Keratinocyte (primary cell): ENCODE measurements around the gene ZNF701. TPM values are rescaled to one million over a fixed set of nuclear protein-coding genes. Genes with fewer than 3 reads are reported as not detected.

Source experiments
- DNase-seq: peaks from one replicate; pipeline ENCODE4 v3.0.0-alpha.2; 2011; ENCODE audit warnings: low read depth, missing footprints, low spot score
- FAIRE-seq: peaks from 2 replicates; lab custom pipeline; 2011; peaks lifted over from hg19 to GRCh38; lab: Jason Lieb, UNC
- H2AFZ ChIP-seq: 2 replicates; pipeline ENCODE4 v1.6.0; 2012; ENCODE audit warnings: low read length, control low read depth, inconsistent platforms; ENCODE audit not compliant: control insufficient read depth
- H3K27ac ChIP-seq: 2 replicates; pipeline ENCODE4 v1.5.1; 2011; ENCODE audit warnings: low read length; ENCODE audit not compliant: control insufficient read depth, insufficient read depth
- H3K27me3 ChIP-seq: 3 replicates; pipeline ENCODE4 v1.6.0; 2011; ENCODE audit warnings: low read length; ENCODE audit not compliant: control insufficient read depth, insufficient read depth; ENCODE audit errors: extremely low read depth
- H3K36me3 ChIP-seq, 2 experiments: 2 replicates in 1 of 2; 3 replicates in 1 of 2; pipeline ENCODE4 v1.5.1; 2011; ENCODE audit warnings: low read length in 2 of 2, mild to moderate bottlenecking in 1 of 2; ENCODE audit not compliant: control insufficient read depth in 2 of 2, insufficient read depth in 2 of 2; ENCODE audit errors: extremely low read depth in 1 of 2
- H3K4me1 ChIP-seq: 3 replicates; pipeline ENCODE4 v1.5.1; 2011; ENCODE audit warnings: low read length; ENCODE audit not compliant: control insufficient read depth, insufficient read depth; ENCODE audit errors: extremely low read depth
- H3K4me2 ChIP-seq: 3 replicates; pipeline ENCODE4 v1.6.0; 2011; ENCODE audit warnings: low read depth, low read length; ENCODE audit not compliant: control insufficient read depth, insufficient read depth; ENCODE audit errors: extremely low read depth
- H3K4me3 ChIP-seq, 3 experiments: fragments of 200-600 bp in 1 of 3; sonication (generic) in 1 of 3; 2 replicates in 2 of 3; 3 replicates in 1 of 3; pipeline ENCODE4 v1.5.1; 2011 to 2016; ENCODE audit warnings: low read length in 3 of 3, mild to moderate bottlenecking in 3 of 3, control low read depth in 2 of 3, inconsistent platforms in 1 of 3, low read depth in 1 of 3, mixed read lengths in 1 of 3, mixed run types in 1 of 3, moderate library complexity in 1 of 3; ENCODE audit not compliant: control insufficient read depth in 2 of 3, insufficient read depth in 2 of 3; ENCODE audit errors: extremely low read depth in 1 of 3
- H3K79me2 ChIP-seq: 2 replicates; pipeline ENCODE4 v1.6.0; 2012; ENCODE audit warnings: low read length; ENCODE audit not compliant: control insufficient read depth, insufficient read depth
- H3K9ac ChIP-seq: 3 replicates; pipeline ENCODE4 v1.6.0; 2011; ENCODE audit warnings: low read length; ENCODE audit not compliant: control insufficient read depth, insufficient read depth; ENCODE audit errors: extremely low read depth
- H3K9me1 ChIP-seq: 3 replicates; pipeline ENCODE4 v1.6.0; 2011; ENCODE audit warnings: low read length; ENCODE audit not compliant: control insufficient read depth, insufficient read depth; ENCODE audit errors: extremely low read depth
- H3K9me3 ChIP-seq: 2 replicates; pipeline ENCODE4 v1.5.1; 2012; ENCODE audit warnings: low read depth, low read length; ENCODE audit not compliant: control insufficient read depth
- H4K20me1 ChIP-seq: 3 replicates; pipeline ENCODE4 v1.6.0; 2011; ENCODE audit warnings: low read length; ENCODE audit not compliant: control insufficient read depth, insufficient read depth; ENCODE audit errors: extremely low read depth
- CTCF ChIP-seq, 3 experiments: IDR thresholded peaks in 1 of 3; conservative IDR thresholded peaks in 1 of 3; optimal IDR thresholded peaks in 1 of 3; 2 replicates in 2 of 3; 3 replicates in 1 of 3; pipeline versions ENCODE3 to v1.5.1; 2011; ENCODE audit warnings: low read length in 3 of 3, mild to moderate bottlenecking in 3 of 3, moderate library complexity in 2 of 3, control low read depth in 1 of 3, inconsistent platforms in 1 of 3; ENCODE audit not compliant: insufficient read depth in 2 of 3; ENCODE audit errors: extremely low read depth in 1 of 3
- EZH2 ChIP-seq: IDR thresholded peaks from one replicate; pipeline ENCODE4 v1.6.1; 2012; ENCODE audit warnings: inconsistent platforms, mild to moderate bottlenecking, low read length, moderate library complexity
- dilution Hi-C: fragments of 300-500 bp; cut with MboI; formaldehyde crosslinking; loops from one replicate; pipeline ENCODE4 v1.7.0; 2020; ENCODE audit warnings: low sequenced_read_pairs; ENCODE audit not compliant: extremely low pct_ligation_motif_present
- polyA plus RNA-seq, 5 experiments: library from polyadenylated mRNA; depleted of rRNA in 3 of 5; stranded (reverse) in 3 of 5; stranded (forward) in 1 of 5; unstranded in 1 of 5; fragments of >200 nt; gene quantifications; 1 replicate in 1 of 5; 2 replicates in 3 of 5; 3 replicates in 1 of 5; pipeline versions ENCODE4 v1.2.1 to v1.2.3, GENCODE V29; 2011 to 2012; ENCODE audit warnings: missing spikeins in 2 of 5, low read depth in 1 of 5, low replicate concordance in 1 of 5

ZNF701 gene
- polyA plus RNA-seq, 1 donor (not counting 4 experiments of a cell fraction or from before 2014, with no cell fraction given) = 7.2 TPM

- H3K27me3 ChIP-seq = no peaks in the 10 kb centered on the region
- H3K27ac ChIP-seq = peak overlapping the region; percentile 81
- peak overlapping the region; percentile 86 for H2AFZ ChIP-seq
- dilution Hi-C loops = no loop called here
- H3K36me3 ChIP-seq = peaks cover 1 to 2% of the 10 kb centered on the region in 2 experiments
- H4K20me1 ChIP-seq = no peaks in the 10 kb centered on the region
- peaks cover 25% of the 10 kb centered on the region for H3K79me2 ChIP-seq
- DNase-seq = no peak
- H3K4me2 ChIP-seq = peak overlapping the region; percentile 86
- no peak for FAIRE-seq
- TF ChIP-seq EZH2 = no peak
- no peak for TF ChIP-seq CTCF (optimal IDR thresholded peaks at IDR 0.05 in 1 of 3, IDR thresholded peaks at IDR 0.05 in 1 of 3, conservative IDR thresholded peaks at IDR 0.05 in 1 of 3; ENCODE audit: extremely low read depth in 1 of 3, insufficient read depth in 2 of 3, low read length in 3 of 3)
- H3K4me3 ChIP-seq = peak overlapping the region; percentile 63 to 75 (median 71)
- peak overlapping the region; percentile 85 for H3K9ac ChIP-seq
- peaks cover 2% of the 10 kb centered on the region for H3K9me3 ChIP-seq
- no peaks in the 10 kb centered on the region for H3K9me1 ChIP-seq
- H3K4me1 ChIP-seq = peaks cover 5% of the 10 kb centered on the region
Observed at GRCh38 chr19:52527956-52528351, 42.1 kb upstream of the ZNF701 start.

GRCh38 chr19:52532480-52532879 lies 37.6 kb upstream of the ZNF701 start:
- H3K36me3 ChIP-seq = peaks cover 1 to 2% of the 10 kb centered on the region in 2 experiments
- H3K9me3 ChIP-seq = no peaks in the 10 kb centered on the region
- no peak overlapping the region for H3K27ac ChIP-seq
- H4K20me1 ChIP-seq = no peaks in the 10 kb centered on the region
- peaks cover 9% of the 10 kb centered on the region for H3K4me1 ChIP-seq
- no peak overlapping the region for H3K4me3 ChIP-seq
- FAIRE-seq (no peak), DNase-seq (no peak)
- no peak overlapping the region for H3K4me2 ChIP-seq
- no peaks in the 10 kb centered on the region for H3K9me1 ChIP-seq
- H3K27me3 ChIP-seq = no peaks in the 10 kb centered on the region
- no peak for TF ChIP-seq EZH2
- no peak for TF ChIP-seq CTCF (optimal IDR thresholded peaks at IDR 0.05 in 1 of 3, IDR thresholded peaks at IDR 0.05 in 1 of 3, conservative IDR thresholded peaks at IDR 0.05 in 1 of 3; ENCODE audit: extremely low read depth in 1 of 3, insufficient read depth in 2 of 3, low read length in 3 of 3)
- H2AFZ ChIP-seq = no peak overlapping the region
- dilution Hi-C loops = no loop called here
- H3K9ac ChIP-seq = no peak overlapping the region
- peaks cover 27% of the 10 kb centered on the region for H3K79me2 ChIP-seq
